ENCODE data around the gene FBN2.
"Not testable (repeated sequence)": the region's sequence is repeated elsewhere in the genome, so short reads cannot be mapped to it uniquely, and the experiment has no call there.

The FBN2 gene

GRCh38 chr5:128407944-128408343 lies 130.1 kb downstream of the FBN2 start:
- H3K27ac Mint-ChIP-seq, result no peak overlapping the region
- H3K36me3 Mint-ChIP-seq (ENCODE audit: low read depth), result no peaks in the 10 kb centered on the region
- no peaks in the 10 kb centered on the region for H3K27me3 Mint-ChIP-seq
- H3K4me1 Mint-ChIP-seq (ENCODE audit: low read depth), result no peaks in the 10 kb centered on the region
- no peak for DNase-seq
- H3K4me3 Mint-ChIP-seq, result no peak overlapping the region
- H3K9me3 Mint-ChIP-seq, result no peaks in the 10 kb centered on the region

DNA sequence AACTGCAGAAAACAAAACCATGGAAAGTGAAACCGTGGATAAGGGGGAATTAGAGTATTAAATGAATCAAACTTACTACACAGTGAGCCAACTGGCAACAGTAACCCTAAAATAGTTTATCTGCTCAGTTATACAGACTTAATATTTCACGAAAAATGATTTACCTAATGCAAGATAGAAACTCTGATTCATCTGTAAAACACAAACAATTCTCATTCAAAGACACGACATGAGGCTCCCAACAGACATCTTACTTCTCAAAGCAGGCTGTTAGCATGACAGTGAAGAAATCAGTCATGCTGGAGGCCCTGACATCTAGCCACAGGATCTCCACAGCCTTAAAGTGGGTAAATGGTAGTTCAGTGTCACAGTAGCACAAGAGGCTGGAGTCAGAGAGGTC lies 131.2 kb downstream of the FBN2 start:
- Mint-ChIP-seq H3K4me1 (ENCODE audit: low read depth) (no peaks in the 10 kb centered on the region), H3K27ac (no peak overlapping the region), H3K9me3 (no peaks in the 10 kb centered on the region), H3K36me3 (ENCODE audit: low read depth) (no peaks in the 10 kb centered on the region), H3K4me3 (no peak overlapping the region), H3K27me3 (no peaks in the 10 kb centered on the region)
- DNase-seq, result no peak

GRCh38 chr5:128405159-128405558 lies 132.9 kb downstream of the FBN2 start:
- no peaks in the 10 kb centered on the region for H3K27me3 Mint-ChIP-seq

DNA sequence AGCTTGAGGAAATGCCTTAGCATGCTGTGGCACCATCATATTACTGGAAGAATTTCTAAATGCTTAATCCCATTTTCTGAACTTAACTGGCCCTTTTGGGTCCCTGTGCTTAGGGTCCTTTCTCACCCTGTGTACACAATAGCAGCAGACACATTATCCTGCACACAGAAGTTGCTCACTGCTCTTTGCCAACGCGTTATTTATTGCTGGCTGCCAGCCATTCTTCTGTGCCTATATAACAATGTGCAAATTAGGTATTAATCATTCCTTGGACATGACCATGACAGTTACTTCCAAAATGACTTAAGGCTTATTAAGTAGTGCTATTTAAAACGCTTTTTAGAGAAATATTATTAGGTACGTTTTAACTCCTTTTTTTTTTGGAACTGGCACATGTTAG lies 134.7 kb downstream of the FBN2 start:
- no peaks in the 10 kb centered on the region for H3K9me3 Mint-ChIP-seq
- no peaks in the 10 kb centered on the region for H3K4me1 Mint-ChIP-seq (ENCODE audit: low read depth)
- no peaks in the 10 kb centered on the region for H3K36me3 Mint-ChIP-seq (ENCODE audit: low read depth)
- no peak overlapping the region for H3K27ac Mint-ChIP-seq
- no peak for DNase-seq
- no peaks in the 10 kb centered on the region for H3K27me3 Mint-ChIP-seq
- H3K4me3 Mint-ChIP-seq, result no peak overlapping the region

More at GRCh38 chr5:128405159-128405558, 132.9 kb downstream of the FBN2 start:
- DNase-seq, result no peak
- Mint-ChIP-seq H3K27ac (no peak overlapping the region), H3K36me3 (ENCODE audit: low read depth) (no peaks in the 10 kb centered on the region), H3K4me1 (ENCODE audit: low read depth) (no peaks in the 10 kb centered on the region), H3K9me3 (no peaks in the 10 kb centered on the region), H3K4me3 (no peak overlapping the region)

GRCh38 chr5:128402506-128402905 lies 135.5 kb downstream of the FBN2 start:
- Mint-ChIP-seq H3K9me3 (no peaks in the 10 kb centered on the region), H3K36me3 (ENCODE audit: low read depth) (no peaks in the 10 kb centered on the region), H3K27ac (no peak overlapping the region), H3K4me3 (no peak overlapping the region), H3K27me3 (no peaks in the 10 kb centered on the region), H3K4me1 (ENCODE audit: low read depth) (no peaks in the 10 kb centered on the region)
- no peak for DNase-seq

DNA sequence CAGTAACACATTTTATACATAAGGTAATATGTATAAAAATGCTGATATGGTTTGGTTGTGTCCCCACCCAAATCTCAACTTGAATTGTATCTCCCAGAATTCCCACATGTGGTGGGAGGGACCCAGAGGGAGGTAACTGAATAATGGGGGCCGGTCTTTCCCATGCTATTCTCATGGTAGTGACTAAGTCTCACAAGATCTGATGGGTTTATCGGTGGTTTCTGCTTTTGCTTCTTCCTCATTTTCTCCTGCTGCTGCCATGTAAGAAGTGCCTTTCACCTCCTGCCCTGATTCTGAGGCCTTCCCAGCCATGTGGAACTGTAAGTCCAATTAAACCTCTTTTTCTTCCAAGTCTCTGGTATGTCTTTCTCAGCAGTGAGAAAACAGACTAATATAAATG lies 137.3 kb downstream of the FBN2 start:
- H3K27ac Mint-ChIP-seq; H3K4me3 Mint-ChIP-seq; DNase-seq; H3K9me3 Mint-ChIP-seq; H3K36me3 Mint-ChIP-seq (ENCODE audit: low read depth); H3K27me3 Mint-ChIP-seq; H3K4me1 Mint-ChIP-seq (ENCODE audit: low read depth): not testable (repeated sequence)

DNA sequence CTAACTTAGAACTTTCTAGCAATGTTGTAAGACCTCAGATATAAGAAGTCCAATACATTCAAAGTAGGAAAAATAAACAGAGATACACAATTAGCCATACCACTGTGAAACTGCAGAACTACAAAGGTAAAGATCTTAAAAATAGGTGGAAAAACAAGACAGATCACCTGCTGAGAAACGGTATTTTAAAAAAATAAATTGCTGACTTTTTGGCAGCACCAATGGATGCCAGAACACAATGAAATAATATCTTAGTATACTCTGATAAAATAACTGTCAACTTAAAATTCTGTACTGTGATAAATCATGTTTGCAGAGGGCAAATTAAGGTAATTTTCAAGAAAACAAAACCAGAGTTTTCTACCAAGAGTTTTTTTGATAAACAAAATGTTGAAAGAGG lies 138.9 kb downstream of the FBN2 start:
- Mint-ChIP-seq H3K27ac (no peak overlapping the region), H3K27me3 (no peaks in the 10 kb centered on the region), H3K36me3 (ENCODE audit: low read depth) (no peaks in the 10 kb centered on the region), H3K4me1 (ENCODE audit: low read depth) (no peaks in the 10 kb centered on the region), H3K9me3 (no peaks in the 10 kb centered on the region), H3K4me3 (no peak overlapping the region)
- DNase-seq, result no peak

DNA sequence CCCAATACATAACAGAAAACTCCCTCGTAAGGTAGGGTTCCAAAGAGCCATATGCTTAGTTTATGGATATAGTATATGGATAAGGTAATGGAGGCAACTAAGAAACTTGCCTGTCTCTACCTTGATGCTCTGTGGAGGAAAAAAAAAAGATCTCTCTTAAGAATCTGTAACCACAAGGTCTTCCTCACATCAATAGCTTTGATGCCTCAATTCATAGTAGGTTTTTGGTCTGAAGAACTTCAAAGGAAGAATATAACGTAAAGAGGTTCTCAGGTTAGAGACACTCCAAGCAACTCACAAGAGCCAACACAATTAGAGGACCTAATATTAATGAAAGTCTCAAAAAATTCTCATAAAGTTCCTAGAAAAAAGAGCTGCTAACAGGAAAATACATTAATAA lies 140.2 kb downstream of the FBN2 start:
- H3K4me1 Mint-ChIP-seq (ENCODE audit: low read depth), result no peaks in the 10 kb centered on the region
- H3K4me3 Mint-ChIP-seq, result no peak overlapping the region
- DNase-seq, result no peak
- H3K9me3 Mint-ChIP-seq, result no peaks in the 10 kb centered on the region
- no peaks in the 10 kb centered on the region for H3K36me3 Mint-ChIP-seq (ENCODE audit: low read depth)
- no peaks in the 10 kb centered on the region for H3K27me3 Mint-ChIP-seq
- H3K27ac Mint-ChIP-seq, result no peak overlapping the region

DNA sequence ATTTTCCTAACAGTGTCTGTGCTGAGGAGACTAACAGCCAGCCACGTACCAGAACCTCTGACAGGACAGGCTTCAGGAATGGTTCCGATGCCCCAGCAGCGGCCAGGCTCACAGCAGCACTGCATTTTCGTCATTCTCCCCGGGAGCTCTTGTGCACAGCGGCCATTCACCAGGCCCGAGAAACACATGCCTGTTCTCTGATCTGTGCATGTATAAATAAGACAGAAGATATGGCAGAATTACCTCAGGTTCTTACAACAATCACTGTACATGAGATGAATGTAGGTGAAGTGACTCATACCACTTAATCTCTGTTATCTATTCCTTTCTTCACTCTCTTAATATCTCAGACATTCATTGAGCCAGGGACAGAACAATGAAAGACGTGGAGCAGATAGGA lies 143.0 kb downstream of the FBN2 start:
- Mint-ChIP-seq H3K36me3 (ENCODE audit: low read depth) (no peaks in the 10 kb centered on the region), H3K27me3 (no peaks in the 10 kb centered on the region), H3K4me3 (no peak overlapping the region), H3K4me1 (ENCODE audit: low read depth) (no peaks in the 10 kb centered on the region), H3K27ac (no peak overlapping the region), H3K9me3 (no peaks in the 10 kb centered on the region)
- DNase-seq, result no peak

DNA sequence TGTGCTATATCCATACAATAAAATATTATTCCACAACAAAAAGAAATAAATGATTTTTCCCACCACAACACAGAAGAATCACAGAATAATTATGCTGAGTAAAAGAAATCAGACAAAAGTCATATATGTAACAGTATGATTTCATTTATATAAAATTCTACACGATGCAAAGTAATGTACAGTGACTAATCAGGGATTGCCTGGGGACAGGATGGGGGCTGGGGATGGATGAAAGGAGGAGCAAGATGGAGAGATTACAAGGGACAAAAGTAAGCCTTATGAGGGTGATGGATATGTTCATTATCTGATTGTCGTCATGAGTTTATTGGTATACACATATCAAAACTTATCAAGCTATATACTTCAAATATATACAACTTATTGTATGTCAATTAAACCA lies 154.0 kb downstream of the FBN2 start:
- H3K36me3 Mint-ChIP-seq (ENCODE audit: low read depth), result no peaks in the 10 kb centered on the region
- H3K4me3 Mint-ChIP-seq, result no peak overlapping the region
- H3K27ac Mint-ChIP-seq, result no peak overlapping the region

GRCh38 chr5:128380337-128380736 lies 157.7 kb downstream of the FBN2 start:
- Mint-ChIP-seq H3K27me3 (no peaks in the 10 kb centered on the region), H3K27ac (no peak overlapping the region), H3K36me3 (ENCODE audit: low read depth) (no peaks in the 10 kb centered on the region), H3K4me3 (no peak overlapping the region), H3K9me3 (no peaks in the 10 kb centered on the region), H3K4me1 (ENCODE audit: low read depth) (no peaks in the 10 kb centered on the region)
- DNase-seq, result no peak

More for the DNA sequence above, 154.0 kb downstream of the FBN2 start:
- Mint-ChIP-seq H3K9me3 (peaks cover 5% of the 10 kb centered on the region), H3K27me3 (no peaks in the 10 kb centered on the region), H3K4me1 (ENCODE audit: low read depth) (no peaks in the 10 kb centered on the region)
- no peak for DNase-seq

- no peak overlapping the region for H3K4me3 Mint-ChIP-seq
- no peaks in the 10 kb centered on the region for H3K27me3 Mint-ChIP-seq
- H3K27ac Mint-ChIP-seq, result no peak overlapping the region
- no peaks in the 10 kb centered on the region for H3K4me1 Mint-ChIP-seq (ENCODE audit: low read depth)
- no peaks in the 10 kb centered on the region for H3K36me3 Mint-ChIP-seq (ENCODE audit: low read depth)
- no peak for DNase-seq
- no peaks in the 10 kb centered on the region for H3K9me3 Mint-ChIP-seq
These were observed 159.4 kb downstream of the FBN2 start for GRCh38 chr5:128378632-128379031.

GRCh38 chr5:128378196-128378595 lies 159.8 kb downstream of the FBN2 start:
- Mint-ChIP-seq H3K4me1 (ENCODE audit: low read depth) (no peaks in the 10 kb centered on the region), H3K9me3 (no peaks in the 10 kb centered on the region), H3K27ac (no peak overlapping the region), H3K4me3 (no peak overlapping the region), H3K36me3 (ENCODE audit: low read depth) (no peaks in the 10 kb centered on the region), H3K27me3 (no peaks in the 10 kb centered on the region)
- no peak for DNase-seq

GRCh38 chr5:128376577-128376976 lies 161.5 kb downstream of the FBN2 start:
- no peaks in the 10 kb centered on the region for H3K36me3 Mint-ChIP-seq (ENCODE audit: low read depth)
- H3K9me3 Mint-ChIP-seq, result no peaks in the 10 kb centered on the region
- no peaks in the 10 kb centered on the region for H3K4me1 Mint-ChIP-seq (ENCODE audit: low read depth)
- DNase-seq, result no peak
- H3K27me3 Mint-ChIP-seq, result no peaks in the 10 kb centered on the region
- no peak overlapping the region for H3K27ac Mint-ChIP-seq
- H3K4me3 Mint-ChIP-seq, result no peak overlapping the region

GRCh38 chr5:128366147-128366546 lies 171.9 kb downstream of the FBN2 start:
- Mint-ChIP-seq H3K27me3 (no peaks in the 10 kb centered on the region), H3K27ac (no peak overlapping the region), H3K9me3 (no peaks in the 10 kb centered on the region), H3K36me3 (ENCODE audit: low read depth) (no peaks in the 10 kb centered on the region), H3K4me3 (no peak overlapping the region), H3K4me1 (ENCODE audit: low read depth) (no peaks in the 10 kb centered on the region)
- no peak for DNase-seq

GRCh38 chr5:128362370-128362769 lies 175.7 kb downstream of the FBN2 start:
- Mint-ChIP-seq H3K27me3 (no peaks in the 10 kb centered on the region), H3K36me3 (ENCODE audit: low read depth) (no peaks in the 10 kb centered on the region), H3K4me3 (no peak overlapping the region), H3K9me3 (no peaks in the 10 kb centered on the region), H3K27ac (no peak overlapping the region), H3K4me1 (ENCODE audit: low read depth) (no peaks in the 10 kb centered on the region)
- no peak for DNase-seq
